MCF 10A (cell line): Measurements from ENCODE around the gene GRAMD4. TPM values are rescaled to one million over a fixed set of nuclear protein-coding genes. Genes with fewer than 3 reads are reported as not detected.

Experiments used
- BruUV-seq: library from RNA; stranded (reverse); fragments of 400-500 nt; replicated peaks from 2 replicates; lab custom pipeline; 2021; lab: Mats Ljungman, UMichigan
- CTCF ChIA-PET: fragments of 300-600 bp; sonication (Branson Sonifier 250); formaldehyde crosslinking; extraction: SDS; loops from one replicate; lab custom pipeline; 2021; ENCODE audit warnings: antibody characterized with exemption, inconsistent platforms; lab: Yijun Ruan, JAX
- POLR2A ChIA-PET: fragments of 300-600, 350-650 bp; sonication (Branson Sonifier 250); formaldehyde crosslinking; extraction: SDS; loops from one replicate; lab custom pipeline; 2020; ENCODE audit warnings: antibody characterized with exemption, inconsistent platforms; lab: Yijun Ruan, JAX
- DNase-seq: peaks from one replicate; pipeline ENCODE4 v3.0.0-alpha.2; 2018; ENCODE audit not compliant: unreplicated experiment
- H3K27ac Mint-ChIP-seq: one replicate; pipeline ENCODE4 v1.8.0; 2022; ENCODE audit warnings: mild to moderate bottlenecking, low read depth, mixed read lengths; ENCODE audit not compliant: unreplicated experiment
- H3K27me3 Mint-ChIP-seq: one replicate; pipeline ENCODE4 v1.8.0; 2022; ENCODE audit warnings: mixed read lengths; ENCODE audit not compliant: insufficient read depth, unreplicated experiment
- H3K36me3 Mint-ChIP-seq: one replicate; pipeline ENCODE4 v1.8.0; 2022; ENCODE audit warnings: mild to moderate bottlenecking, moderate library complexity, mixed read lengths; ENCODE audit not compliant: insufficient read depth, unreplicated experiment
- H3K4me1 Mint-ChIP-seq: one replicate; pipeline ENCODE4 v1.8.0; 2022; ENCODE audit warnings: mixed read lengths; ENCODE audit not compliant: insufficient read depth, unreplicated experiment
- H3K4me3 Mint-ChIP-seq: one replicate; pipeline ENCODE4 v1.8.0; 2022; ENCODE audit warnings: mild to moderate bottlenecking, moderate library complexity, mixed read lengths; ENCODE audit not compliant: unreplicated experiment
- H3K9me3 Mint-ChIP-seq: one replicate; pipeline ENCODE4 v1.8.0; 2022; ENCODE audit warnings: mixed read lengths; ENCODE audit not compliant: unreplicated experiment
- CTCF ChIP-seq: fragments of 200-600 bp; IDR thresholded peaks from one replicate; pipeline ENCODE4 v1.8.0; 2022; ENCODE audit warnings: antibody characterized with exemption, mild to moderate bottlenecking; ENCODE audit not compliant: unreplicated experiment
- intact Hi-C: fragments of 100-400 bp; cut with micrococcal nuclease; formaldehyde crosslinking; loops from 2 replicates; pipeline ENCODE4 v1.14.1; 2022
- total RNA-seq: library from RNA; stranded (reverse); gene quantifications from 2 replicates; pipeline ENCODE4 v1.2.3, GENCODE V29; 2022

GRAMD4 gene
- total RNA-seq, 1 experiment from 2014 or later: 15.6 TPM

DNA sequence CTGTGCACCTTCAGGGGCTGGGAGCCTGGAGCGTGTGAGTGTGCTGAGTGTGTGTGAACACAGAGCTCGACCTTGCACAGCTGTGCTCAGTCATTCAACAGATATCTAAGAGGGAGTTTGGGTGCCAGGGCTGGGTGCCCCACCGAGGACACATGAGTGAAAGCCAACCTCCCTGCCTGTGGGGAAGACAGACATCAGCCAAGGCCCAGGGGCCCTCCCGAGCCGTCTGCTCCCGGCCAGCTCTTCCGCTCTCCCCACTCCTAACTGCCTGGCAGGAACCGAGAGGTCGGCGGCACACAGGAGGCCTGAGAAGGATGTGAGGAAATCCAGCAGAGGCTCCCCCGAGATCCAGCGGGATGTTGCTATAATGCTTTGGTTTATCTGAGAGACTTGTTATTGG lies 85.9 kb downstream of the GRAMD4 start:
- Mint-ChIP-seq H3K4me1 (no peaks in the 10 kb centered on the region), H3K9me3 (no peaks in the 10 kb centered on the region), H3K27ac (no peak overlapping the region), H3K4me3 (no peak overlapping the region), H3K36me3 (peaks cover 54% of the 10 kb centered on the region), H3K27me3 (no peaks in the 10 kb centered on the region)
- TF ChIP-seq CTCF: no peak
- DNase-seq: no peak
- no TSS peak for BruUV-seq
- ChIA-PET POLR2A (no interaction called here), CTCF (no interaction called here)
- intact Hi-C loops: no loop called here

DNA sequence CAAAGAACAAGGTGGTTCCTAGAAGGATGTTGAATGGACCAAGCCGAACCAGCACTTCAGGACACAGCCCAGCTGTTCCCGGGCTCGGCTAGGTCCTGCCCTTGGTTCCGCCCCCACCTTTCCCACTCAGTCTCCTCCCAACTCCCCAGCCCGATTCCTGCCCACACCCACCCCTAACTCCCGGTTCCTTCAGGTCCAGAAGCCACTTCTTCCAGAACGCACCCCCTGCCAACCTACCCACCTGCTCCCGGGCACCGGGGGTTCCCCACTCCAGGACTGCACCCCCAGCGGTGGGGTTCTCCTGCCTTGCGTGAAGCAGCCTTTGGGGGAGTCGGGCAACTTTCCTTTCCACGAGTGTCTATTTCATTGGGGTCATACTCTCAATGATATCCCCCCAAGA lies 87.1 kb downstream of the GRAMD4 start:
- ChIA-PET CTCF (interaction anchor here (0.5 kb wide), 1 partner anchor 9 kb away, joined by 3 read pairs; no protein-coding TSS in a partner anchor), POLR2A (no interaction called here)
- BruUV-seq: no TSS peak
- Mint-ChIP-seq H3K4me1 (no peaks in the 10 kb centered on the region), H3K36me3 (peaks cover 66% of the 10 kb centered on the region), H3K27me3 (no peaks in the 10 kb centered on the region), H3K27ac (no peak overlapping the region), H3K4me3 (no peak overlapping the region), H3K9me3 (no peaks in the 10 kb centered on the region)
- TF ChIP-seq CTCF: no peak
- intact Hi-C loops: no loop called here
- DNase-seq: no peak

DNA sequence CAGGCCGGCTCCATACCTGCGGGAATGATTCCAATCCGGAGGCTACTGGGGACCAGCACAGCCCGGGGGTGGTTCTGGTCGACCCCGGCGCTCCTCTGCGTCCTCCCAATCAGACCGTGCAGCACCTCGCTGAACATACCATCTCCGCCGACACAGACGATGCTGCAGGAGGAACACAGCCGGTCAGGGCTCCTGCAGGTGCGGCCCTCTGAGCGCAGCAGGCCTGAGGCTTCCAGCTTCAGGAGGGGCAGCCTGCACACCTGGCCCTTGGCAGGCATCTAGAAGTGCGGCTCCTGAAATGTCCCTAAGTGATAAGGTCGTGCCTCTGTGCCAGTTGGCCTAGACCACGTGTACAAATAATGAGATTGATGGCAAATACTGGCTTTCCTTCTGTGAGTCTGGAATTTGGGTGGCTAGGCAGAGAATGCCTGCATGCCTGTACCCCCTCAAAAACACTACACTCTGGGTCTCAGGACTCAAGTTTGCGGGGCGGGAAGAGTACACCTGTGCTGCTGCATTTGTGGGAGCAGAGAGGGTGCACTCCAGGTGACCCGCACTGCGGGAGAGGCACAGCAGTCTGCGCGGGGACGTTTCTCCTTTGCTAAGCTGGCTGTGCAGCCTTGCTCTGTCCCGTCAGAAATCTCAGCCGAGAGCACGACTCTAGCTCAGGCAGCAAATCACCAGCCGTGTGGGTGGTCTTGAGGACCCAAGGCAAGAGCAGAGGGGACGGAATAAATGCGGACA lies 87.8 kb downstream of the GRAMD4 start:
- DNase-seq: no peak
- intact Hi-C loops: no loop called here
- POLR2A ChIA-PET: no interaction called here
- Mint-ChIP-seq H3K9me3 (no peaks in the 10 kb centered on the region), H3K27ac (no peak overlapping the region), H3K36me3 (peaks cover 66% of the 10 kb centered on the region), H3K4me1 (no peaks in the 10 kb centered on the region), H3K27me3 (no peaks in the 10 kb centered on the region), H3K4me3 (no peak overlapping the region)
- BruUV-seq: no TSS peak
- no peak for TF ChIP-seq CTCF
- CTCF ChIA-PET: no interaction called here

GRCh38 chr22:46708766-46709330 lies 88.7 kb downstream of the GRAMD4 start:
- ChIA-PET CTCF (no interaction called here), POLR2A (interaction anchor here (0.6 kb wide), 1 partner anchor 19 kb away, joined by 3 read pairs; no protein-coding TSS in a partner anchor)
- H3K4me1 Mint-ChIP-seq: no peaks in the 10 kb centered on the region
- TF ChIP-seq CTCF: no peak
- H3K9me3 Mint-ChIP-seq: no peaks in the 10 kb centered on the region
- no peaks in the 10 kb centered on the region for H3K27me3 Mint-ChIP-seq
- intact Hi-C loops: no loop called here
- BruUV-seq: no TSS peak
- H3K36me3 Mint-ChIP-seq: peaks cover 65% of the 10 kb centered on the region
- no peak overlapping the region for H3K27ac Mint-ChIP-seq
- no peak for DNase-seq
- no peak overlapping the region for H3K4me3 Mint-ChIP-seq
